HepG2 (cell line): Measurements from ENCODE around the gene SPTBN4. TPM values are rescaled to one million over a fixed set of nuclear protein-coding genes. Genes with fewer than 3 reads are reported as not detected.
A peak's percentile ranks its signal among the peaks of the same experiment; 100 is the strongest.

Experiments
- CBFB ChIP-seq: sonication (generic); formaldehyde crosslinking; IDR thresholded peaks from 2 replicates; pipeline ENCODE4 v1.4.0; 2020; ENCODE audit warnings: missing genetic modification reagents
- GTF3A ChIP-seq: sonication (generic); formaldehyde crosslinking; conservative IDR thresholded peaks from 2 replicates; pipeline ENCODE4 v1.4.0; 2020; ENCODE audit warnings: mild to moderate bottlenecking, missing genetic modification reagents
- HDAC6 ChIP-seq: fragments of 200-600 bp; sonication (generic); IDR thresholded peaks from 2 replicates; pipeline ENCODE4 v1.7.0; 2017; ENCODE audit warnings: mild to moderate bottlenecking, antibody characterized with exemption, low read length, low read depth
- MBNL3 ChIP-seq: fragments of 250-450 bp; sonication (Bioruptor Pico); conservative IDR thresholded peaks from 2 replicates; pipeline ENCODE4 v1.8.0; 2022; ENCODE audit warnings: mild to moderate bottlenecking, inconsistent platforms
- MYPOP ChIP-seq: sonication (generic); formaldehyde crosslinking; IDR thresholded peaks from 2 replicates; pipeline ENCODE4 v1.8.1; 2023; ENCODE audit warnings: mild to moderate bottlenecking, moderate library complexity, missing genetic modification reagents
- NFATC3 ChIP-seq: sonication (generic); formaldehyde crosslinking; IDR thresholded peaks from 2 replicates; pipeline ENCODE4 v1.5.1; 2020; ENCODE audit warnings: mild to moderate bottlenecking, missing genetic modification reagents
- STAT5B ChIP-seq: sonication (generic); formaldehyde crosslinking; IDR thresholded peaks from 2 replicates; pipeline ENCODE4 v1.4.0; 2020; ENCODE audit warnings: missing genetic modification reagents
- ZBTB20 ChIP-seq: sonication (generic); formaldehyde crosslinking; IDR thresholded peaks from 2 replicates; pipeline ENCODE4 v1.8.1; 2023; ENCODE audit warnings: missing genetic modification reagents, low read depth, mild to moderate bottlenecking, borderline replicate concordance
- ZNF12 ChIP-seq: sonication (generic); formaldehyde crosslinking; IDR thresholded peaks from 2 replicates; pipeline ENCODE4 v1.5.0; 2020; ENCODE audit warnings: missing genetic modification reagents
- ZNF17 ChIP-seq: sonication (generic); formaldehyde crosslinking; IDR thresholded peaks from 2 replicates; pipeline ENCODE4 v1.5.0; 2020; ENCODE audit warnings: mild to moderate bottlenecking, missing genetic modification reagents
- ZNF274 ChIP-seq: sonication (generic); formaldehyde crosslinking; IDR thresholded peaks from 2 replicates; pipeline ENCODE4 v1.5.1; 2020; ENCODE audit warnings: mild to moderate bottlenecking, missing genetic modification reagents
- ZNF326 ChIP-seq: sonication (generic); formaldehyde crosslinking; IDR thresholded peaks from 2 replicates; pipeline ENCODE4 v1.4.0; 2020; ENCODE audit warnings: missing genetic modification reagents, borderline replicate concordance
- ZNF549 ChIP-seq: sonication (generic); formaldehyde crosslinking; IDR thresholded peaks from 2 replicates; pipeline ENCODE4 v1.5.0; 2020; ENCODE audit warnings: missing genetic modification reagents
- ZNF562 ChIP-seq: sonication (generic); formaldehyde crosslinking; IDR thresholded peaks from 2 replicates; pipeline ENCODE4 v1.8.0; 2022; ENCODE audit warnings: missing genetic modification reagents, borderline replicate concordance
- ZNF7 ChIP-seq: IDR thresholded peaks from 2 replicates; pipeline ENCODE4 v1.6.1; 2016; ENCODE audit warnings: missing biosample characterization, missing genetic modification reagents
- polyA plus RNA-seq, 8 experiments: library from polyadenylated mRNA; depleted of rRNA in 3 of 8; stranded (reverse) in 7 of 8; unstranded in 1 of 8; fragments of >200 nt; fragmentation: Illumina TruSeq in 4 of 8; extraction: Trizol in 4 of 8; gene quantifications; 2 replicates each; pipeline versions ENCODE4 v1.2.1 to v1.2.3, GENCODE V29; 2011 to 2016; ENCODE audit warnings: low read depth in 4 of 8, missing spikeins in 1 of 8, mixed read lengths in 1 of 8; ENCODE audit not compliant: insufficient read depth in 1 of 8
- total RNA-seq, 5 experiments: library from RNA; depleted of rRNA; stranded (reverse); fragments of >200 nt; fragmentation: Illumina TruSeq; extraction: Trizol; gene quantifications; 2 replicates each; pipeline ENCODE4 v1.2.3, GENCODE V29; 2016; ENCODE audit warnings: low read depth in 1 of 5
- TF ChIP-seq, protein P1 (sequence below): sonication (generic); formaldehyde crosslinking; IDR thresholded peaks from 2 replicates; pipeline ENCODE4 v1.4.0; 2020; ENCODE audit warnings: missing genetic modification reagents, borderline replicate concordance
- TF ChIP-seq, protein P2 (sequence below), 2 experiments: sonication (generic) in 1 of 2; formaldehyde crosslinking in 1 of 2; IDR thresholded peaks; 2 replicates each; pipeline versions ENCODE4 v1.4.0 to v1.6.1; 2018 to 2020; ENCODE audit warnings: missing genetic modification reagents in 2 of 2, borderline replicate concordance in 1 of 2, low read depth in 1 of 2, mild to moderate bottlenecking in 1 of 2, missing biosample characterization in 1 of 2
- TF ChIP-seq, protein P3 (sequence below): sonication (generic); formaldehyde crosslinking; IDR thresholded peaks from 2 replicates; pipeline ENCODE4 v1.4.0; 2020; ENCODE audit warnings: missing genetic modification reagents
- TF ChIP-seq, protein P4 (sequence below): sonication (generic); formaldehyde crosslinking; conservative IDR thresholded peaks from 2 replicates; pipeline ENCODE4 v1.4.0; 2020; ENCODE audit warnings: missing genetic modification reagents
- TF ChIP-seq, protein P5 (sequence below): sonication (generic); formaldehyde crosslinking; IDR thresholded peaks from 2 replicates; pipeline ENCODE4 v1.4.0; 2020; ENCODE audit warnings: missing genetic modification reagents; ENCODE audit errors: not compliant biosample characterization

Gene SPTBN4
- total and polyA plus RNA-seq, 2 of the 13 experiments (the other 11 are each of a cell fraction or from before 2014, with no cell fraction given): 0.11 TPM

DNA sequence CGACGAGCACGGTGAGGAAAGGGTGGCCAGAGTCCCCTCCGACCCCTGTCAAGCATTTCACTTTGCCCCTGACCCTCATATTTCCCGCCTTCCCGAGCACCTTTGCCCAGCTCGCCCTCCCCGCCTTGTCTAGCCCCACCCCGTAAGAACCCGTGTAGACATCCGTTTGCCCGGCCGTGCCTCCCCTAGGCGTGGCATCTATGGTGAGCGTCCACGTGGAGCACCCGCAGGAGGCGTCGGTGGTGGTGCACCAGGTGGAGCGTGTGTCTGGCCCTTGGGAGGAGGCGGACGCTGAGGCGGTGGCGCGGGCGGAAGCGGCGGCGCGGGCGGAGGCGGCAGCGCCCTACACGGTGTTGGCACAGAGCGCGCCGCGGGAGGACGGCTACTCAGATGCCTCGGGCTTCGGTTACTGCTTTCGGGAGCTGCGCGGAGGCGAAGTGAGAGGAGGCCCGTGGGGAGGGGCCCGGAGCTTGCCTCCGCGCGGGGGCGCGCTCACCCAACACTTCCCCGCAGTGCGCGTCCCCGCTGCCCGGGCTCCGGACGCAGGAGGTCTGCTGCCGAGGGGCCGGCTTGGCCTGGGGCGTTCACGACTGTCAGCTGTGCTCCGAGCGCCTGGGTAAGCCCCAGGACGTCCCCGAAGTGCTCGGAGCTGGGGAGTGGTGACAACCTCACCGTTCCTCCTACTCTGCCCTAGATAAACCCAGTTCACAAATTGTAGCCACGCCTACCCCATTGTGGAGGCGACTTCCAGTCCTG is 138.6 kb downstream of the SPTBN4 start (continued):
- TF ChIP-seq, protein P1, sequence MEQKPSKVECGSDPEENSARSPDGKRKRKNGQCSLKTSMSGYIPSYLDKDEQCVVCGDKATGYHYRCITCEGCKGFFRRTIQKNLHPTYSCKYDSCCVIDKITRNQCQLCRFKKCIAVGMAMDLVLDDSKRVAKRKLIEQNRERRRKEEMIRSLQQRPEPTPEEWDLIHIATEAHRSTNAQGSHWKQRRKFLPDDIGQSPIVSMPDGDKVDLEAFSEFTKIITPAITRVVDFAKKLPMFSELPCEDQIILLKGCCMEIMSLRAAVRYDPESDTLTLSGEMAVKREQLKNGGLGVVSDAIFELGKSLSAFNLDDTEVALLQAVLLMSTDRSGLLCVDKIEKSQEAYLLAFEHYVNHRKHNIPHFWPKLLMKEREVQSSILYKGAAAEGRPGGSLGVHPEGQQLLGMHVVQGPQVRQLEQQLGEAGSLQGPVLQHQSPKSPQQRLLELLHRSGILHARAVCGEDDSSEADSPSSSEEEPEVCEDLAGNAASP: no peak
- TF ChIP-seq ZBTB20 (CRISPR knock-in tag) (no peak), ZNF326 (CRISPR knock-in tag) (no peak), ZNF17 (no peak), ZNF7 (CRISPR knock-in tag) (no peak), MBNL3 (CRISPR knock-in tag) (no peak), HDAC6 (no peak), CBFB (CRISPR knock-in tag) (no peak), NFATC3 (CRISPR knock-in tag) (no peak), MYPOP (CRISPR knock-in tag) (no peak), GTF3A (CRISPR knock-in tag) (no peak), ZNF12 (CRISPR knock-in tag) (no peak), ZNF562 (CRISPR knock-in tag) (peak; percentile 59; the same call in 1 of the 2 replicates), STAT5B (no peak), ZNF274 (CRISPR knock-in tag) (0 out of 2 replicates have a peak, but pooled peaks have one; percentile 36), ZNF549 (no peak)
- TF ChIP-seq, protein P2, sequence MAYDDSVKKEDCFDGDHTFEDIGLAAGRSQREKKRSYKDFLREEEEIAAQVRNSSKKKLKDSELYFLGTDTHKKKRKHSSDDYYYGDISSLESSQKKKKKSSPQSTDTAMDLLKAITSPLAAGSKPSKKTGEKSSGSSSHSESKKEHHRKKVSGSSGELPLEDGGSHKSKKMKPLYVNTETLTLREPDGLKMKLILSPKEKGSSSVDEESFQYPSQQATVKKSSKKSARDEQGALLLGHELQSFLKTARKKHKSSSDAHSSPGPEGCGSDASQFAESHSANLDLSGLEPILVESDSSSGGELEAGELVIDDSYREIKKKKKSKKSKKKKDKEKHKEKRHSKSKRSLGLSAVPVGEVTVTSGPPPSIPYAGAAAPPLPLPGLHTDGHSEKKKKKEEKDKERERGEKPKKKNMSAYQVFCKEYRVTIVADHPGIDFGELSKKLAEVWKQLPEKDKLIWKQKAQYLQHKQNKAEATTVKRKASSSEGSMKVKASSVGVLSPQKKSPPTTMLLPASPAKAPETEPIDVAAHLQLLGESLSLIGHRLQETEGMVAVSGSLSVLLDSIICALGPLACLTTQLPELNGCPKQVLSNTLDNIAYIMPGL (CRISPR knock-in tag; IDR thresholded peaks at IDR 0.05; ENCODE audit: borderline replicate concordance in 1 of 2, low read depth in 1 of 2): peak in 1 of 2 experiments; percentile 64; a peak in 2 of 4 replicates
- TF ChIP-seq, protein P3, sequence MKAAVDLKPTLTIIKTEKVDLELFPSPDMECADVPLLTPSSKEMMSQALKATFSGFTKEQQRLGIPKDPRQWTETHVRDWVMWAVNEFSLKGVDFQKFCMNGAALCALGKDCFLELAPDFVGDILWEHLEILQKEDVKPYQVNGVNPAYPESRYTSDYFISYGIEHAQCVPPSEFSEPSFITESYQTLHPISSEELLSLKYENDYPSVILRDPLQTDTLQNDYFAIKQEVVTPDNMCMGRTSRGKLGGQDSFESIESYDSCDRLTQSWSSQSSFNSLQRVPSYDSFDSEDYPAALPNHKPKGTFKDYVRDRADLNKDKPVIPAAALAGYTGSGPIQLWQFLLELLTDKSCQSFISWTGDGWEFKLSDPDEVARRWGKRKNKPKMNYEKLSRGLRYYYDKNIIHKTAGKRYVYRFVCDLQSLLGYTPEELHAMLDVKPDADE (CRISPR knock-in tag): no peak
- TF ChIP-seq, protein P4, sequence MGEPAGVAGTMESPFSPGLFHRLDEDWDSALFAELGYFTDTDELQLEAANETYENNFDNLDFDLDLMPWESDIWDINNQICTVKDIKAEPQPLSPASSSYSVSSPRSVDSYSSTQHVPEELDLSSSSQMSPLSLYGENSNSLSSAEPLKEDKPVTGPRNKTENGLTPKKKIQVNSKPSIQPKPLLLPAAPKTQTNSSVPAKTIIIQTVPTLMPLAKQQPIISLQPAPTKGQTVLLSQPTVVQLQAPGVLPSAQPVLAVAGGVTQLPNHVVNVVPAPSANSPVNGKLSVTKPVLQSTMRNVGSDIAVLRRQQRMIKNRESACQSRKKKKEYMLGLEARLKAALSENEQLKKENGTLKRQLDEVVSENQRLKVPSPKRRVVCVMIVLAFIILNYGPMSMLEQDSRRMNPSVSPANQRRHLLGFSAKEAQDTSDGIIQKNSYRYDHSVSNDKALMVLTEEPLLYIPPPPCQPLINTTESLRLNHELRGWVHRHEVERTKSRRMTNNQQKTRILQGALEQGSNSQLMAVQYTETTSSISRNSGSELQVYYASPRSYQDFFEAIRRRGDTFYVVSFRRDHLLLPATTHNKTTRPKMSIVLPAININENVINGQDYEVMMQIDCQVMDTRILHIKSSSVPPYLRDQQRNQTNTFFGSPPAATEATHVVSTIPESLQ (CRISPR knock-in tag): no peak
- TF ChIP-seq, protein P5, sequence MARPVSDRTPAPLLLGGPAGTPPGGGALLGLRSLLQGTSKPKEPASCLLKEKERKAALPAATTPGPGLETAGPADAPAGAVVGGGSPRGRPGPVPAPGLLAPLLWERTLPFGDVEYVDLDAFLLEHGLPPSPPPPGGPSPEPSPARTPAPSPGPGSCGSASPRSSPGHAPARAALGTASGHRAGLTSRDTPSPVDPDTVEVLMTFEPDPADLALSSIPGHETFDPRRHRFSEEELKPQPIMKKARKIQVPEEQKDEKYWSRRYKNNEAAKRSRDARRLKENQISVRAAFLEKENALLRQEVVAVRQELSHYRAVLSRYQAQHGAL: no peak
